Activated naive CD4-positive, alpha-beta T cell treated with anti-CD3 and anti-CD28 coated beads, Interleukin-2, amount 10 ng/mL, durations not matched to agents 7 days and 5 days (primary cell): ENCODE measurements around the gene SEBOX.

Source experiments
- CTCF ChIA-PET: fragments of 350-600 bp; sonication (Branson Sonifier 250); formaldehyde crosslinking; loops from one replicate; lab custom pipeline; 2021; ENCODE audit warnings: antibody characterized with exemption; lab: Charles Lee
- DNase-seq: peaks from one replicate; pipeline ENCODE4 v3.0.0-alpha.2; 2020
- H3K27ac Mint-ChIP-seq: one replicate; pipeline ENCODE4 v1.8.0; 2021; ENCODE audit warnings: mild to moderate bottlenecking, moderate library complexity, mixed read lengths
- H3K27me3 Mint-ChIP-seq: one replicate; pipeline ENCODE4 v1.8.0; 2021; ENCODE audit warnings: mild to moderate bottlenecking, mixed read lengths
- H3K36me3 Mint-ChIP-seq: one replicate; pipeline ENCODE4 v1.8.0; 2021; ENCODE audit warnings: mixed read lengths
- H3K4me1 Mint-ChIP-seq: one replicate; pipeline ENCODE4 v1.8.0; 2021; ENCODE audit warnings: mixed read lengths
- H3K4me3 Mint-ChIP-seq: one replicate; pipeline ENCODE4 v1.8.0; 2021; ENCODE audit warnings: mild to moderate bottlenecking, moderate library complexity, mixed read lengths
- H3K9me3 Mint-ChIP-seq: one replicate; pipeline ENCODE4 v1.8.0; 2021; ENCODE audit warnings: mixed read lengths

The SEBOX gene

DNA sequence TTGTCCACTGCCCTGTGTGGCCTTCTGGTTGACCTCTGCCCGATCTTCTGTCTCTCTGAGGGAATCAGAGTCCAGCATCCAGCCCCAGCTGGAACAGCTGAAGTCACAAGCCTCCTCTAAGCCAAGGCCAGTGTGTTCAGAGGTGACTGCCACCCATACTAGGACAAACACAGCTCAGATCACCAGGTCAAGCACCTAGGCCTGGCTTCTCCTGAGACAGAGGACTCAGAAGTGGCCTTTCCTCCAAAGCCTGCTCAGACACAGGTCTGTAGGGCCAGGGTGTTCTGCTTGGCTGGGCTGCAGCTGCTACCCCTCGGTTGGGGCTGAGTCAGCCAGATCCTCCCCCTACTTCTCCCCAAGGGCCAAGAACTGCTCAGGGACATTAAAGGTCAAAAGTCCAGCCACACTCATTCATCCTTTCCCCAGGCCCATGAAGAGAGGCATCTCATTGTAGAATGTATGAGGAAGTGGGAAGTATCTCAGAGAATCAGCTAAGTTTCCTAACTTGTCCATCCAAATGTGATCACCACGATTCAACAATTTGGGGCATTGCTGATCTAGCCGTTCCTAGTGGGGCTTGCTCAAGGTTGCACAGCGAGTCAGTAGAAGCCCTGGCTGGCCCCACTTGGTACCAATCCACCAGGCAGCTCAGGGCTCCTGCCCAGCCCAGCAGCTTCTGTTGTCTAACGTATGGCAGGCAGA lies 33.4 kb upstream of the SEBOX start:
- no peak overlapping the region for H3K4me3 Mint-ChIP-seq
- peaks cover 8% of the 10 kb centered on the region for H3K36me3 Mint-ChIP-seq

DNA sequence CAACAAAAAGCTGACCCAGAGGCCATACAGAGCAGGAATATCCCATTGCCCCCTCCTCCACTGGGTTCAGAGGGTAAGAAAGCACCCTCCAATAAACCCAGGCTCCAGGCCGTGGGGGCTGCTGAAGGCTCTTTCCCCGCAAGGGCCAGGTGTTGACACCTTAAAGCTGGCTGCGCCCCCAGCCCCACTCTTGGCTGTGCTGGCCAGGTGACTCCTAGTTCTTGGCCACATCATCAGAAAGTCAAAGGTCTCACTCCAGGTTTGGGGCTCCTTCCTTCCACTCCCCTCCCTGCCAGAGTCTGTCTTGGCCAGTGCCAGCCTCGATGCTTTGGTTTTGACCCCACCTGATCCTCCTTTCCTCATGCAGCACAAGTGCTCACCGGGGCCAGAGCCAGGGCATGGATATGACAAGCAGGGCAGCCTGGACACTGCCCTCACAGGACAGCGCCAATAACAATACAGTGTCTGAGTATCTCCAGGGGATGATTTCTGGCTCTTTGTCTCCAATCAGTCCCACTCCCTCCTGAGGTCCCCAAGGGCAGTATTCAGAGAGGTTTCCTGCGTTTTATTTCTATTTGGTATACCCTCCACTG lies 32.8 kb upstream of the SEBOX start:
- peak overlapping the region; percentile 61 for H3K27ac Mint-ChIP-seq
- H3K9me3 Mint-ChIP-seq = no peaks in the 10 kb centered on the region
- DNase-seq = no peak
- H3K36me3 Mint-ChIP-seq = peaks cover 8% of the 10 kb centered on the region
- H3K27me3 Mint-ChIP-seq = no peaks in the 10 kb centered on the region
- no peak overlapping the region for H3K4me3 Mint-ChIP-seq
- CTCF ChIA-PET = interaction anchor here (1.2 to 2.0 kb wide), 2 partner anchors 18 to 97 kb away, joined by 3 to 5 read pairs; no protein-coding TSS in a partner anchor
- H3K4me1 Mint-ChIP-seq = peaks cover 4% of the 10 kb centered on the region

More for the DNA sequence above, 33.4 kb upstream of the SEBOX start:
- H3K27me3 Mint-ChIP-seq = no peaks in the 10 kb centered on the region
- DNase-seq = no peak
- H3K9me3 Mint-ChIP-seq = no peaks in the 10 kb centered on the region
- CTCF ChIA-PET = interaction anchor here (1.2 to 2.0 kb wide), 2 partner anchors 18 to 96 kb away, joined by 3 to 5 read pairs; no protein-coding TSS in a partner anchor
- peaks cover 4% of the 10 kb centered on the region for H3K4me1 Mint-ChIP-seq
- H3K27ac Mint-ChIP-seq = no peak overlapping the region

- H3K4me1 Mint-ChIP-seq = peaks cover 4% of the 10 kb centered on the region
- no peak overlapping the region for H3K27ac Mint-ChIP-seq
Observed at GRCh38 chr17:28397275-28397674, 32.3 kb upstream of the SEBOX start.

DNA sequence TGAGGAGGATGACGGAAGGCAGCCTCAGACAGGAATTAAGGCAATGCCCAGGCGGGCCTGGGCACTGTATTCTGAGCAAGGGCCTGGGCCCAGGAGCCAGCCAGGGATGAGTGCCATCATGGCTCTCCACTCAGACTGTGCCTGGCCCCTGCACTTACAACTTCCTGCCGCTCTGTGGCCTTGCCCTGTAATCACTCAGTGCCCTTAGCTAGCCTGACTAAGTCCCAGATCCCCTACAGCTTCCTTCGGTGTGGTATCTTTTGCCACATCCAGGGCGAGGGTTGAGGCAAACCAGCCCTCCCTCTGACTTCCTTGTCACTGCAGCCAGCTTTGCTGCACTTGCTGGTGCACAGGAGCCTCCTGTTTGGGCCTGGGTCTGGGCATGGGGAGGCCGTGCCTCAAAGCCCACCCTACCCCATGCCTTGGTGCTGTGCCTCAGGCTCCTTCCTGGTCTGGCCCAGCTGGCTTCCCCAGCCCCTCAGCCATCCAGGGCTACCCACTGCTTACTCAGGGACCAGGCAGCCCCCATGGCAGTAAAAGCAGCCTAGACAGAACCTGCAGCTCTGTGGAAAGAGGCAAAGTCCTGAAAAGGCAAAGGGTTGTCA lies 31.7 kb upstream of the SEBOX start:
- DNase-seq = no peak
- peaks cover 8% of the 10 kb centered on the region for H3K36me3 Mint-ChIP-seq

More at GRCh38 chr17:28397275-28397674, 32.3 kb upstream of the SEBOX start:
- CTCF ChIA-PET = interaction anchor here (1.2 kb wide), 1 partner anchor 10 kb away, joined by 3 read pairs; no protein-coding TSS in a partner anchor
- Mint-ChIP-seq H3K4me3 (no peak overlapping the region), H3K36me3 (peaks cover 8% of the 10 kb centered on the region), H3K9me3 (no peaks in the 10 kb centered on the region), H3K27me3 (no peaks in the 10 kb centered on the region)
- DNase-seq = no peak

DNA sequence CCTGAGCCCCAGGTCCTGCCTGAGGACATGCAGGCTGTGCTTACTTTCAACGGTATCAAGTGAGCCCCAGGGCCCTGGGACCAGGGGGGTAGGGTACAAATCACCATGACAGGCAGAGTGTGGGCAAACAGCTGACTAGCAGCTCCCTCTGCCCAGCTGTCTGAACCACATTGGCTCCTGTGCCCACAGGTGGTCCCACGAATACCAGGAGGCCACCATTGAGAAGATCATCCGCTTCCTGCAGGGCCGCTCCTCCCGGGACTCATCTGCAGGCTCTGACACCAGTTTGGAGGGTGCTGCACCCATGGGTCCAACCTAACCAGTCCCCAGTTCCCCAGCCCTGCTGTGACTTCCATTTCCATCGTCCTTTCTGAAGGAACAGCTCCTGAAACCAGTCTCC lies 31.0 kb upstream of the SEBOX start:
- H3K4me3 Mint-ChIP-seq = no peak overlapping the region
- H3K27ac Mint-ChIP-seq = no peak overlapping the region

More for the DNA sequence above, 31.7 kb upstream of the SEBOX start:
- H3K27ac Mint-ChIP-seq = no peak overlapping the region
- H3K9me3 Mint-ChIP-seq = no peaks in the 10 kb centered on the region
- H3K4me3 Mint-ChIP-seq = no peak overlapping the region
- no peaks in the 10 kb centered on the region for H3K27me3 Mint-ChIP-seq
- CTCF ChIA-PET = interaction anchor here (1.2 kb wide), 2 partner anchors 11 to 20 kb away, joined by 3 read pairs; no protein-coding TSS in a partner anchor
- H3K4me1 Mint-ChIP-seq = no peaks in the 10 kb centered on the region

DNA sequence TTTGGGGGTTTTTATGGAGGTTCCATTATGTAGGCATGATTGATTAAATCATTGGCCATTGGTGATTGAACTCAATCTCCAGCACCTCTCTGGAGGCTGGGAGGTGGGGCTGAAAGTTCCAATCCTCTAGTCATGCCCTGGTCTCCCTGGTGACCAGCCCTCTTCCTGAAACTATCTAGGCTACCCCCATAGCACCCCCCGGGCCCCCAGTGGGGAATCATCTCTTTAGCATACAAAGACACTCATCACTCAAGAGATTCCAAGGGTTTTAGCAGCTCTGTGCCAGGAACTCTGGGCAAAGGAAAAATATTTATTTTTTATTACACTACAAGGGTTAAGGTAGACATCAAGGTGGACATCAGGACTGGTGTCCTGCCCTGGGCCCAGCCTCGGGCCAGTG lies 30.4 kb upstream of the SEBOX start:
- H3K27ac Mint-ChIP-seq = no peak overlapping the region
- no peak for DNase-seq
- CTCF ChIA-PET = interaction anchor here (1.1 to 1.2 kb wide), 2 partner anchors 9 to 21 kb away, joined by 3 to 6 read pairs; no protein-coding TSS in a partner anchor
- no peaks in the 10 kb centered on the region for H3K9me3 Mint-ChIP-seq
- no peaks in the 10 kb centered on the region for H3K27me3 Mint-ChIP-seq
- peaks cover 17% of the 10 kb centered on the region for H3K36me3 Mint-ChIP-seq
- no peaks in the 10 kb centered on the region for H3K4me1 Mint-ChIP-seq
- H3K4me3 Mint-ChIP-seq = no peak overlapping the region

More for the DNA sequence above, 31.0 kb upstream of the SEBOX start:
- DNase-seq = no peak
- Mint-ChIP-seq H3K4me1 (no peaks in the 10 kb centered on the region), H3K9me3 (no peaks in the 10 kb centered on the region), H3K27me3 (no peaks in the 10 kb centered on the region), H3K36me3 (peaks cover 13% of the 10 kb centered on the region)
- CTCF ChIA-PET = interaction anchor here (1.2 kb wide), 1 partner anchor 21 kb away, joined by 3 read pairs; no protein-coding TSS in a partner anchor

GRCh38 chr17:28394337-28395116 lies 29.5 kb upstream of the SEBOX start:
- Mint-ChIP-seq H3K4me3 (no peak overlapping the region), H3K27me3 (no peaks in the 10 kb centered on the region), H3K4me1 (no peaks in the 10 kb centered on the region), H3K27ac (no peak overlapping the region), H3K36me3 (peaks cover 24% of the 10 kb centered on the region), H3K9me3 (no peaks in the 10 kb centered on the region)
- no peak for DNase-seq
- CTCF ChIA-PET = interaction anchor here (1.1 kb wide), 1 partner anchor 8 kb away, joined by 6 read pairs; no protein-coding TSS in a partner anchor

DNA sequence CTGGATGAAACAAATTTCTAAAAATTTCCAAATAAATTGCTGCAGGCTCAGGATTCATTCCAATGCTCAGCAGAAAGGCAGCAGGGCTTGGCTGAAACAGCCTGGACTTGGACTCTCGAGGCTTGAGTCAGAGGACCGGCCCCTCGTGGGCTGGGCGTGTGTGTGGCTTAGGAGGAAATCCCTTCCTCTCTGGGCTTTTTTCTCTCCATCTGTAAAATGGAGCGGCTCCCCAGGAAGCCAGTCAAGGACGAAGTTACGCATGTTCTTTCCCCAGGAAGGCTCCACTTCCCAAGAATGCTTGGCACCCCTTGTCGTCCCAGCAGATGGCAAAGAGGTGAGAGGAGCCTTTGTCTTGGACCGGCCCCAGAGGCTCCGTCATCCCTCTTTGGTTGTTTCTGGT lies 27.5 kb upstream of the SEBOX start:
- H3K4me3 Mint-ChIP-seq = no peak overlapping the region
- CTCF ChIA-PET = no interaction called here
- no peak for DNase-seq
- H3K9me3 Mint-ChIP-seq = no peaks in the 10 kb centered on the region
- H3K27ac Mint-ChIP-seq = no peak overlapping the region
- H3K27me3 Mint-ChIP-seq = no peaks in the 10 kb centered on the region
- peaks cover 34% of the 10 kb centered on the region for H3K36me3 Mint-ChIP-seq
- no peaks in the 10 kb centered on the region for H3K4me1 Mint-ChIP-seq

DNA sequence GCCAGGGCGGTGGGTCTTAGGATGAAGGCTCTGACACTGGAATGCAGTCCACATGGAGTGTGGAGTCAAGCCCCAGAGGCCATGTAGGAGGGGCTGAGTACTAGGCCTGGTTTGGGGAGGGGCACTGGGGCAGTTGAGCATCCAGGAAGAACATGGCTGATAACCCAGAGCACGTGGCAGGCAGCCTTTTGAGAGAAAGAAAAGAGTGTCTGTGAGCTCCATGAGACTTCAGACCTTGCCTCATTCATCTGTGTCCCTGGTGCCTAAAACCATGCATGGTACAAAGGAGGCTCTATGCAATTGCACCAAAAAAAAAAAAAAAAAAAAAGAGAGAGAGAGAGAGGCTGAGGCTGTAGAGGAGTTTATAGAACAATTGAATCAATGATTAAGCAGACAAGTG lies 26.4 kb upstream of the SEBOX start:
- DNase-seq = no peak
- Mint-ChIP-seq H3K27me3 (no peaks in the 10 kb centered on the region), H3K9me3 (no peaks in the 10 kb centered on the region), H3K36me3 (peaks cover 35% of the 10 kb centered on the region), H3K27ac (no peak overlapping the region), H3K4me3 (no peak overlapping the region), H3K4me1 (no peaks in the 10 kb centered on the region)
- CTCF ChIA-PET = no interaction called here

DNA sequence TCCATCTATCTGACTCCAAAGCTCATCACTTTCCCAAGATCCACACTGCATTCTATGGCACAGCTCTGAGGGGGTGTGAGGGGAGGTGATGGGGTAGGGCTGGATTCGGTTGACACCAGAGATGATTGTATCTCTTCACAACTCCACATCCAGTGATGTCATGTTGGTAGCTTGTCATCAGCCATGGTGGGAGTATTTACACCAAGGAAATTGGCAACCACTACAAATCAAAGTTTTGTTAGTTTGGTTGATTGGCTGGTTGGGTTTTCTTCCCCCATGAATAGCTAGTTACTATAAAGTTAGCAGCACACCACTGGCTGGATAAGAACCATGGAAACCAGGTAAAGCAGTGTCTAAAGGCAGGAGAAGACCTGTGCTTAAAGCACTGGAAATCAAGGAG lies 26.0 kb upstream of the SEBOX start:
- Mint-ChIP-seq H3K27ac (no peak overlapping the region), H3K36me3 (peaks cover 35% of the 10 kb centered on the region)
- CTCF ChIA-PET = no interaction called here

DNA sequence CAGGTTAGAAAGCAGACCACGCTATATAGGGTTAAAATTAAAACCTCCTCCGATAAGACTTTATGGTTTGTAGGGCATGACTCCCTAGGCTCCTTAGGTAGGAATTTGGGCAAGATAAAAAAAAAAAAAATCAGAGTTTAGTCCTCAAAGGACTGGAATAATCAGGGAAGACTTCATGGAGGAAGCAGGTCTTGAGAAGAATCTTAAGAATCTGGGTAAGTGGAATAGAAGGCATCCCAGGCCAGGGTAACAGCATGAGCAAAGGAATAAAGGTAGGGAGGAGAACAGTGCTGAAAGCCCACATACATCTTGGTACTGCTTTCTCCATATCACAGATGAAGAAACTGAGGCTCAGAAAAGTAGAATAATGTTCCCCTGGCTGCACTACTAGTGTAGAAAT lies 25.6 kb upstream of the SEBOX start:
- H3K9me3 Mint-ChIP-seq = no peaks in the 10 kb centered on the region
- H3K4me3 Mint-ChIP-seq = no peak overlapping the region
- no peak for DNase-seq
- no peak overlapping the region for H3K27ac Mint-ChIP-seq
- CTCF ChIA-PET = no interaction called here
- H3K4me1 Mint-ChIP-seq = peaks cover 6% of the 10 kb centered on the region
- peaks cover 32% of the 10 kb centered on the region for H3K36me3 Mint-ChIP-seq
- no peaks in the 10 kb centered on the region for H3K27me3 Mint-ChIP-seq

More for the DNA sequence above, 26.0 kb upstream of the SEBOX start:
- peaks cover 2% of the 10 kb centered on the region for H3K4me1 Mint-ChIP-seq
- no peak overlapping the region for H3K4me3 Mint-ChIP-seq
- DNase-seq = no peak
- H3K9me3 Mint-ChIP-seq = no peaks in the 10 kb centered on the region
- no peaks in the 10 kb centered on the region for H3K27me3 Mint-ChIP-seq

DNA sequence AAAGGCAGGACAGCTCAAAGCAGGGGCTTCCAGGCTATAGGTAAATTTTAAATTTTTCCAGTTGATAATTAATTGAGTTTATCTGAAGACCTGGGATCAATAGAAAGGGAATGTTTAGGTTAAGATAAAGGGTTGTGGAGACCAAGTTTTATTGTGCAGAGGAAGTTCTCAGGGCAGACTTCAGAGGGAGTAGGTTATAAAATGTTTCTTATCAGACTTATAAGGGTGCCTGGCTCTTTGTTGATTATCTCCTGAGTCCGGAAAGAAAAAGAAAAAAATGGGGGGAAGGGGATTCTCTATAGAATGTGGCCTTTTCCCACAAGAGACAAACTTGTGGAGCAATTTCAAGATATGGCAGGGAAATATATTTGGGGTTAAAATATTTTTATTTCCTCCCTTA lies 25.1 kb upstream of the SEBOX start:
- Mint-ChIP-seq H3K9me3 (no peaks in the 10 kb centered on the region), H3K27ac (no peak overlapping the region), H3K36me3 (peaks cover 32% of the 10 kb centered on the region), H3K27me3 (no peaks in the 10 kb centered on the region), H3K4me3 (no peak overlapping the region), H3K4me1 (peaks cover 10% of the 10 kb centered on the region)
- no peak for DNase-seq
- CTCF ChIA-PET = no interaction called here

DNA sequence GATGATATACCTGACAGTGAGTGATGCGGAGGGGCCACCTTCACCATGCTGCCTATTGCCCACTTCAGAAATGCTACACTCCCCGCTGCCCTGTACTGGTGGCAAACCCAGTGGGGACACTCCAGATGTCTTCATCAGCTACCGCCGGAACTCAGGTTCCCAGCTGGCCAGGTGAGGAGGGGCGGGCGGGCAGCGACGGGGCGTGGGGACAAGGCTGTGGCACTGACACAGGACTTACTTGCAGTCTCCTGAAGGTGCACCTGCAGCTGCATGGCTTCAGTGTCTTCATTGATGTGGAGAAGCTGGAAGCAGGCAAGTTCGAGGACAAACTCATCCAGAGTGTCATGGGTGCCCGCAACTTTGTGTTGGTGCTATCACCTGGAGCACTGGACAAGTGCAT lies 23.1 kb upstream of the SEBOX start:
- Mint-ChIP-seq H3K36me3 (peaks cover 27% of the 10 kb centered on the region), H3K27me3 (peaks cover 5% of the 10 kb centered on the region), H3K4me1 (peaks cover 23% of the 10 kb centered on the region), H3K27ac (no peak overlapping the region), H3K9me3 (no peaks in the 10 kb centered on the region), H3K4me3 (no peak overlapping the region)
- DNase-seq = no peak
- CTCF ChIA-PET = no interaction called here

DNA sequence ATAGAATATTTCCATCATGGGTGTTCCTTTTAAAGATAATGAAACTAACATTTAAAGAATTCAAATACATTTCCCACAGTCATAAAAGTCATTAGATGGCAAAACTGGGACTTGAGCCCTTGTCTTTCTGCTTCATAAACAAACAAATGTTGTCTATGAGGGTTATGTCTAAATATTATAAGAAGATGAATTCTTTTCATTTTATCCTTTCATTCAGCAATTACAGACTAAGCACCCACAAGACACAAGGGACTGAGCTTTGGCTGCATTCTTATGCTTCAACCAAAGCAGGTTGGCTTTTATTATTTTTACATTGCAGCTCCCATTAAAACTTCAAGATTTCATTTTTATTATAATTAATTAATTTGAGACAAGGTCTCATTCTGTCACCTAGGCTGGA lies 21.4 kb upstream of the SEBOX start:
- H3K4me3 Mint-ChIP-seq = no peak overlapping the region
- CTCF ChIA-PET = interaction anchor here (1.9 kb wide), 1 partner anchor 9 kb away, joined by 6 read pairs; no protein-coding TSS in a partner anchor
- peaks cover 19% of the 10 kb centered on the region for H3K27me3 Mint-ChIP-seq
- H3K4me1 Mint-ChIP-seq = peaks cover 27% of the 10 kb centered on the region
- H3K27ac Mint-ChIP-seq = no peak overlapping the region
- H3K36me3 Mint-ChIP-seq = peaks cover 25% of the 10 kb centered on the region
- no peak for DNase-seq
- H3K9me3 Mint-ChIP-seq = no peaks in the 10 kb centered on the region
